Heart left ventricle (tissue), 16 donors: ENCODE results near the gene CDX1. TPM values are rescaled to one million over a fixed set of nuclear protein-coding genes. Genes with fewer than 3 reads are reported as not detected.

Experiments
- ATAC-seq, 4 donors: fragments of 200-7000 bp; cut with Tn5 transposase; one replicate each; pipeline ENCODE4 v1.9.1; 2020 to 2022; ENCODE audit warnings: moderate library complexity in 4 of 4, mild to moderate bottlenecking in 3 of 4, moderate number of reproducible peaks in 1 of 4
- DNase-seq, 5 donors: peaks; one replicate each; pipeline ENCODE4 v3.0.0-alpha.2; 2020
- H3K27ac ChIP-seq, 12 donors: fragments of 200-600 bp; sonication (generic) in 4 of 12; one replicate each; pipeline versions ENCODE4 v1.5.0 to v1.8.0; 2016 to 2022; ENCODE audit warnings: mild to moderate bottlenecking in 2 of 12
- H3K27me3 ChIP-seq, 9 donors: fragments of 200-600 bp; sonication (generic) in 2 of 9; one replicate each; pipeline versions ENCODE4 v1.5.1 to v1.8.0; 2016 to 2022; ENCODE audit warnings: mild to moderate bottlenecking in 3 of 9
- H3K36me3 ChIP-seq, 9 donors: fragments of 200-600 bp; sonication (generic) in 2 of 9; one replicate each; pipeline versions ENCODE4 v1.5.0 to v1.8.0; 2018 to 2022; ENCODE audit warnings: mild to moderate bottlenecking in 2 of 9
- H3K4me1 ChIP-seq, 12 donors: fragments of 200-600 bp; sonication (generic) in 4 of 12; one replicate each; pipeline versions ENCODE4 v1.5.0 to v1.8.0; 2016 to 2022; ENCODE audit warnings: mild to moderate bottlenecking in 3 of 12
- H3K4me3 ChIP-seq, 12 donors: fragments of 200-600 bp; sonication (generic) in 4 of 12; one replicate each; pipeline versions ENCODE4 v1.5.0 to v1.8.0; 2017 to 2022; ENCODE audit warnings: mild to moderate bottlenecking in 9 of 12, moderate library complexity in 4 of 12
- H3K9me3 ChIP-seq, 12 donors: fragments of 200-600 bp; sonication (generic) in 4 of 12; one replicate each; pipeline versions ENCODE4 v1.5.0 to v1.8.0; 2016 to 2022; ENCODE audit warnings: mild to moderate bottlenecking in 1 of 12
- POLR2A ChIP-seq, 2 donors: fragments of 450-650 bp; IDR thresholded peaks; one replicate each; pipeline ENCODE4 v1.6.1; 2017; ENCODE audit warnings: antibody characterized with exemption in 2 of 2, mild to moderate bottlenecking in 2 of 2, moderate library complexity in 2 of 2
- WGBS, 4 donors: extraction: QIAGEN DNeasy Blood & Tissue Kit in 2 of 4; methylation state at CpG; one replicate each; pipeline versions ENCODE4 v1.1.5 to v1.1.7; 2013 to 2018; 5-methylcytosine and 5-hydroxymethylcytosine counted together
- intact Hi-C, 10 donors: fragments of 100-400 bp; cut with DNase I; formaldehyde crosslinking; loops; one replicate each; pipeline versions ENCODE4 v1.11.1 to v1.14.2; 2022
- polyA plus RNA-seq, 2 donors: library from polyadenylated mRNA; stranded (reverse); fragments of 200-250 nt; gene quantifications; one replicate each; pipeline ENCODE4 v1.2.3, GENCODE V29; 2013
- total RNA-seq, 9 donors: library from RNA; depleted of rRNA in 2 of 9; stranded (reverse); fragments of >200 nt in 2 of 9; fragmentation: NEBNext Ultra II Directional in 3 of 9; extraction: Animal tissue kit (Norgen Biotek cat#: 25700) in 3 of 9; gene quantifications; one replicate each; pipeline versions ENCODE4 v1.1.0 to v1.2.4, GENCODE V29; 2016 to 2023
- TF ChIP-seq, protein P1 (sequence below), 12 donors: fragments of 200-600 bp; sonication (generic) in 4 of 12; IDR thresholded peaks; one replicate each; pipeline versions ENCODE4 v1.5.0 to v1.8.0; 2018 to 2022; ENCODE audit warnings: antibody characterized with exemption in 12 of 12, mild to moderate bottlenecking in 5 of 12
- donor health status: ischemic (EF 13 %, LVEDD 7.1; RV severe dilation, severe dysfunction).
- donor health status: healthy with polysubstance abuse.
- donor health status: DM: no; HTN: yes; CAD: no.
- donor health status: DM: no; HTN: no; CAD: no.
- donor health status: ischemic (EF 25% LVEDD 6.9; RV normal size, moderate dysfunction).
- donor health status: ischemic (EF 25% LVEDD 5.7; RV mildly dilated, moderate dysfunction).
- donor health status: healthy.
- donor health status: DM: yes; HTN: yes; CAD: no.
- donor health status: ischemic (EF 35%, LVEDD 5.7; RV mildly dilated, moderate dysfunction).
- donor health status: nonischemic (EF 11% LVEDD 7.7; RV severe dilation, severe dysfunction).
- donor health status: DM: yes; HTN: yes; CAD: no.
- donor health status: PGD.
- donor health status: ischemic (EF 29% LVEDD 5.4; RV normal size, mild dysfunction).
- donor health status: nonischemic (EF 23%, LVEDD 6.1; RV moderate dilation, normal function).

Gene CDX1
- total and polyA plus RNA-seq, 11 donors, result 0.17 to 0.29 (median 0.29) TPM; not detected in 8

- ATAC-seq, result no peak
- no peak for DNase-seq
- no peaks in the 10 kb centered on the region for H3K9me3 ChIP-seq
- H3K4me1 ChIP-seq, result peaks cover 0 to 10% (median 4%) of the 10 kb centered on the region in 12 donors
- WGBS, 4 donors, result 81 to 85% (median 84%) methylated on average over 5 of the region's 5 CpGs
- H3K36me3 ChIP-seq, result no peaks in the 10 kb centered on the region
- H3K4me3 ChIP-seq, result no peak overlapping the region
- no peaks in the 10 kb centered on the region for H3K27me3 ChIP-seq
- TF ChIP-seq, protein P1, sequence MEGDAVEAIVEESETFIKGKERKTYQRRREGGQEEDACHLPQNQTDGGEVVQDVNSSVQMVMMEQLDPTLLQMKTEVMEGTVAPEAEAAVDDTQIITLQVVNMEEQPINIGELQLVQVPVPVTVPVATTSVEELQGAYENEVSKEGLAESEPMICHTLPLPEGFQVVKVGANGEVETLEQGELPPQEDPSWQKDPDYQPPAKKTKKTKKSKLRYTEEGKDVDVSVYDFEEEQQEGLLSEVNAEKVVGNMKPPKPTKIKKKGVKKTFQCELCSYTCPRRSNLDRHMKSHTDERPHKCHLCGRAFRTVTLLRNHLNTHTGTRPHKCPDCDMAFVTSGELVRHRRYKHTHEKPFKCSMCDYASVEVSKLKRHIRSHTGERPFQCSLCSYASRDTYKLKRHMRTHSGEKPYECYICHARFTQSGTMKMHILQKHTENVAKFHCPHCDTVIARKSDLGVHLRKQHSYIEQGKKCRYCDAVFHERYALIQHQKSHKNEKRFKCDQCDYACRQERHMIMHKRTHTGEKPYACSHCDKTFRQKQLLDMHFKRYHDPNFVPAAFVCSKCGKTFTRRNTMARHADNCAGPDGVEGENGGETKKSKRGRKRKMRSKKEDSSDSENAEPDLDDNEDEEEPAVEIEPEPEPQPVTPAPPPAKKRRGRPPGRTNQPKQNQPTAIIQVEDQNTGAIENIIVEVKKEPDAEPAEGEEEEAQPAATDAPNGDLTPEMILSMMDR (IDR thresholded peaks at IDR 0.05), result no peak
- TF ChIP-seq POLR2A (IDR thresholded peaks at IDR 0.05), result no peak
- intact Hi-C loops, result loop anchor here in 1 of 10 donors (5.0 kb wide), 1 partner anchor 194 kb away; no protein-coding TSS in a partner anchor
- no peak overlapping the region for H3K27ac ChIP-seq
These were observed 54.9 kb downstream of the CDX1 start for GRCh38 chr5:150221471-150221870.

DNA sequence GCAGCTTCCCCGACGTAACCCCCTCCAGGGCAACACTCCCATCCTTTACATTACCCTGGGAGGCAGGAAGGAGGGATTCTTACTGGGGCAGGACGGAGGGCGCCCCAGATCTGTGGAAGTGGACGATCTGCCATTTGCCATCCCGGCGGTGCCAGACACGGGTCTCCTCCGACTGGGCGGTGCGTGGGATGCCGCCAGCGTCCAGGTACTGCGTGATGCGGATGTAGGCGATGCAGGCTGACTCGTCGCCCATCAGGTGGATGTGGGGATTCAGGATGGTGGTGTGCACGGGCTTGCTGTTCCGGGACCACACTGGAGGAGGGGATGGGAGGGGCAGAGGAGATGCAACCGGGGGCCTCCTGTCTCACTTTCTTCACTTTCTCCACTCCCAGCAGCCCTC lies 56.3 kb downstream of the CDX1 start:
- WGBS, 4 donors, result 91 to 95% (median 94%) methylated on average over 18 to 21 of the region's 21 CpGs
- no peak overlapping the region for H3K27ac ChIP-seq
- H3K4me1 ChIP-seq, result peaks cover 0 to 5% (median 1%) of the 10 kb centered on the region in 12 donors
- no peak for DNase-seq
- no peak for ATAC-seq
- H3K36me3 ChIP-seq, result no peaks in the 10 kb centered on the region
- no peaks in the 10 kb centered on the region for H3K9me3 ChIP-seq
- no peaks in the 10 kb centered on the region for H3K27me3 ChIP-seq
- intact Hi-C loops, result loop anchor here in 1 of 10 donors (5.0 kb wide), 1 partner anchor 196 kb away; no protein-coding TSS in a partner anchor
- no peak overlapping the region for H3K4me3 ChIP-seq
- no peak for TF ChIP-seq POLR2A (IDR thresholded peaks at IDR 0.05)
- TF ChIP-seq, protein P1 (IDR thresholded peaks at IDR 0.05), result no peak

- no peak overlapping the region for H3K27ac ChIP-seq
- TF ChIP-seq, protein P1 (IDR thresholded peaks at IDR 0.05), result no peak
- no peak for TF ChIP-seq POLR2A (IDR thresholded peaks at IDR 0.05)
- H3K4me1 ChIP-seq, result no peaks in the 10 kb centered on the region
- intact Hi-C loops, result loop anchor here in 1 of 10 donors (5.0 kb wide), 1 partner anchor 196 kb away; no protein-coding TSS in a partner anchor
- no peak overlapping the region for H3K4me3 ChIP-seq
- no peaks in the 10 kb centered on the region for H3K36me3 ChIP-seq
- no peaks in the 10 kb centered on the region for H3K9me3 ChIP-seq
- DNase-seq (no peak), ATAC-seq (no peak)
- WGBS, 4 donors, result 89 to 92% (median 92%) methylated on average over 7 of the region's 7 CpGs
- H3K27me3 ChIP-seq, result no peaks in the 10 kb centered on the region
These were observed 56.9 kb downstream of the CDX1 start for GRCh38 chr5:150223474-150223873.

- Histone ChIP-seq H3K4me1 (no peaks in the 10 kb centered on the region), H3K36me3 (no peaks in the 10 kb centered on the region), H3K4me3 (no peak overlapping the region), H3K27me3 (no peaks in the 10 kb centered on the region), H3K27ac (no peak overlapping the region), H3K9me3 (no peaks in the 10 kb centered on the region)
- ATAC-seq (no peak), DNase-seq (no peak)
- intact Hi-C loops, result loop anchor here in 1 of 10 donors (5.0 kb wide), 1 partner anchor 197 kb away; no protein-coding TSS in a partner anchor
- no peak for TF ChIP-seq POLR2A (IDR thresholded peaks at IDR 0.05)
- 68 to 77% (median 73%) methylated on average over 8 of the region's 8 CpGs for WGBS, 4 donors
These were observed 58.0 kb downstream of the CDX1 start for GRCh38 chr5:150224483-150225027.

GRCh38 chr5:150227036-150227435 lies 60.5 kb downstream of the CDX1 start:
- no peak for ATAC-seq
- no peak overlapping the region for H3K4me3 ChIP-seq
- no peaks in the 10 kb centered on the region for H3K36me3 ChIP-seq
- 91 to 98% (median 97%) methylated on average over 5 of the region's 5 CpGs for WGBS, 4 donors
- intact Hi-C loops, result no loop called here
- no peak overlapping the region for H3K27ac ChIP-seq
- H3K9me3 ChIP-seq, result no peaks in the 10 kb centered on the region
- TF ChIP-seq, protein P1 (IDR thresholded peaks at IDR 0.05), result no peak
- TF ChIP-seq POLR2A (IDR thresholded peaks at IDR 0.05), result no peak
- no peaks in the 10 kb centered on the region for H3K27me3 ChIP-seq
- no peak for DNase-seq
- no peaks in the 10 kb centered on the region for H3K4me1 ChIP-seq
